ENCODE measurements around the gene MAP2. TPM values are rescaled to one million over a fixed set of nuclear protein-coding genes. Genes with fewer than 3 reads are reported as not detected.

MAP2 gene
- total and polyA plus RNA-seq, 2 of the 8 experiments (the other 6 are each of a cell fraction or from before 2014, with no cell fraction given) = 5.9 to 9.4 TPM

GRCh38 chr2:209553913-209554312 is 130.1 kb downstream of the MAP2 start:
- no peaks in the 10 kb centered on the region for H3K79me2 ChIP-seq (ENCODE audit: control insufficient read depth in 1 of 2, insufficient read depth in 2 of 2, low read length in 2 of 2)
- no peaks in the 10 kb centered on the region for H3K4me1 ChIP-seq (replicated peaks in 1 of 4; ENCODE audit: control insufficient read depth in 3 of 4, insufficient read depth in 4 of 4, low read length in 3 of 4)
- H2AK5ac ChIP-seq (ENCODE audit: low read depth, low read length) = no peak overlapping the region
- H3K27ac ChIP-seq (ENCODE audit: low read depth, low read length) = no peak overlapping the region
- H2BK20ac ChIP-seq (ENCODE audit: low read length) = no peak overlapping the region
- H3K4me2 ChIP-seq (ENCODE audit: insufficient read depth in 1 of 2, low read depth in 2 of 2, low read length in 2 of 2) = no peak overlapping the region
- ChIA-PET POLR2A (ENCODE audit: partially characterized antibody) (no interaction called here), CTCF (ENCODE audit: partially characterized antibody) (interaction anchor here (0.8 to 1.3 kb wide), 5 partner anchors 10 to 219 kb away, joined by 3 to 7 read pairs (median 3); no protein-coding TSS in a partner anchor)
- H3K4me3 ChIP-seq (ENCODE audit: extremely low read depth in 1 of 4, insufficient read depth in 2 of 4, low read depth in 3 of 4, low read length in 4 of 4) = no peak overlapping the region
- H3K36me3 ChIP-seq (ENCODE audit: control insufficient read depth in 2 of 4, insufficient read depth in 4 of 4, low read length in 3 of 4) = no peaks in the 10 kb centered on the region
- H3K18ac ChIP-seq (ENCODE audit: extremely low read depth, low read length) = no peak overlapping the region
- DNase-seq (ENCODE audit: low read depth in 1 of 2, low spot score in 2 of 2) = no peak
- no peaks in the 10 kb centered on the region for H4K20me1 ChIP-seq (replicated peaks in 1 of 2; ENCODE audit: control insufficient read depth in 1 of 2, insufficient read depth in 2 of 2, low read length in 2 of 2)
- FAIRE-seq = no peak
- H3K9me3 ChIP-seq (ENCODE audit: insufficient read depth in 2 of 2, low read depth in 1 of 2, low read length in 1 of 2) = no peaks in the 10 kb centered on the region
- no peak overlapping the region for H3K56ac ChIP-seq (replicated peaks; ENCODE audit: insufficient read length, low read depth, low read length)
- H3K9ac ChIP-seq (replicated peaks in 1 of 4; ENCODE audit: extremely low read depth in 1 of 4, low read depth in 3 of 4, low read length in 3 of 4) = no peak overlapping the region
- H2BK12ac ChIP-seq (ENCODE audit: low read depth, low read length) = no peak overlapping the region
- H3K27me3 ChIP-seq (replicated peaks in 1 of 4; ENCODE audit: control insufficient read depth in 3 of 4, extremely low read depth in 1 of 4, insufficient read depth in 3 of 4, low read length in 3 of 4) = no peaks in the 10 kb centered on the region
- no peak overlapping the region for H2BK15ac ChIP-seq (ENCODE audit: low read length)
- H4K91ac ChIP-seq (replicated peaks; ENCODE audit: insufficient read length, low read length) = no peak overlapping the region
- no peak overlapping the region for H2AFZ ChIP-seq (ENCODE audit: low read length)
- 87% methylated on average over 3 of the region's 3 CpGs; no CpG with 5 or more reads in 1 of the 2 experiments for WGBS, 2 experiments (ENCODE audit: extremely low coverage in 1 of 2, insufficient coverage in 1 of 2, insufficient read length in 1 of 2, insufficient replicate concordance in 2 of 2, low coverage in 1 of 2, low lambda C conversion rate in 2 of 2, missing lambda C conversion rate in 1 of 2)
- no peak overlapping the region for H4K5ac ChIP-seq (ENCODE audit: insufficient read length, low read depth, low read length)
- no peaks in the 10 kb centered on the region for H3K79me1 ChIP-seq (ENCODE audit: low read depth, low read length)
- no peak overlapping the region for H3K4ac ChIP-seq (replicated peaks; ENCODE audit: insufficient read length, low read depth, low read length)
- H3K14ac ChIP-seq (ENCODE audit: insufficient read length) = no peak overlapping the region
- no peak overlapping the region for H2BK120ac ChIP-seq (replicated peaks; ENCODE audit: low read depth, low read length)
- no peak overlapping the region for H4K8ac ChIP-seq (ENCODE audit: extremely low read depth, insufficient read depth, low read length)
- no peak overlapping the region for H3K23ac ChIP-seq (ENCODE audit: insufficient read length)
- no peaks in the 10 kb centered on the region for H3K23me2 ChIP-seq (ENCODE audit: low read depth, low read length)
- H2BK5ac ChIP-seq (ENCODE audit: low read depth, low read length) = no peak overlapping the region
- TF ChIP-seq ZNF274 (IDR thresholded peaks at IDR 0.05; ENCODE audit: borderline replicate concordance, extremely low read depth, low read length) (no peak), EGR1 (IDR thresholded peaks at IDR 0.05; ENCODE audit: borderline replicate concordance, low read depth, low read length) (no peak), SRF (IDR thresholded peaks at IDR 0.05; ENCODE audit: low read depth, low read length) (no peak), SIX5 (IDR thresholded peaks at IDR 0.05; ENCODE audit: low read depth, low read length) (no peak), SIRT6 (IDR thresholded peaks at IDR 0.05; ENCODE audit: low read length) (no peak), SUZ12 (IDR thresholded peaks at IDR 0.05; ENCODE audit: low read length) (no peak), POLR2A (IDR thresholded peaks at IDR 0.05; ENCODE audit: control extremely low read depth in 1 of 2, low read depth in 2 of 2, low read length in 2 of 2) (no peak), TAF7 (optimal IDR thresholded peaks at IDR 0.05; ENCODE audit: borderline replicate concordance, low read depth, low read length) (no peak), CBX5 (IDR thresholded peaks at IDR 0.05; ENCODE audit: low read depth, low read length) (no peak), EZH2 (IDR thresholded peaks at IDR 0.05; ENCODE audit: low read depth, low read length, severe bottlenecking) (no peak), SIN3A (conservative IDR thresholded peaks at IDR 0.05 in 1 of 2, IDR thresholded peaks at IDR 0.05 in 1 of 2; ENCODE audit: low read depth in 1 of 2, low read length in 2 of 2) (no peak), TBP (IDR thresholded peaks at IDR 0.05; ENCODE audit: low read depth, low read length) (no peak), NRF1 (IDR thresholded peaks at IDR 0.05; ENCODE audit: low read depth, low read length) (no peak)
- TF ChIP-seq, protein P1, sequence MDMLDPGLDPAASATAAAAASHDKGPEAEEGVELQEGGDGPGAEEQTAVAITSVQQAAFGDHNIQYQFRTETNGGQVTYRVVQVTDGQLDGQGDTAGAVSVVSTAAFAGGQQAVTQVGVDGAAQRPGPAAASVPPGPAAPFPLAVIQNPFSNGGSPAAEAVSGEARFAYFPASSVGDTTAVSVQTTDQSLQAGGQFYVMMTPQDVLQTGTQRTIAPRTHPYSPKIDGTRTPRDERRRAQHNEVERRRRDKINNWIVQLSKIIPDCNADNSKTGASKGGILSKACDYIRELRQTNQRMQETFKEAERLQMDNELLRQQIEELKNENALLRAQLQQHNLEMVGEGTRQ (IDR thresholded peaks at IDR 0.05; ENCODE audit: low read length) = no peak

Data from H1 (cell line).